CD4-positive, alpha-beta T cell treated with Interleukin-17A for 4 hours (primary cell): ENCODE data around the gene MPLKIP.
"Not testable (repeated sequence)": the region's sequence is repeated elsewhere in the genome, so short reads cannot be mapped to it uniquely, and the experiment has no call there.

ENCODE experiments used
- DNase-seq: peaks from one replicate; pipeline ENCODE4 v3.0.0-alpha.2; 2020; ENCODE audit warnings: mixed read lengths

MPLKIP gene

GRCh38 chr7:40122940-40123254, 11.5 kb downstream of the MPLKIP start:
- DNase-seq: no peak

GRCh38 chr7:40122100-40122939, 12.1 kb downstream of the MPLKIP start:
- not testable (repeated sequence) for DNase-seq

- no peak for DNase-seq
Observed at GRCh38 chr7:40120020-40120419, 14.4 kb downstream of the MPLKIP start.

GRCh38 chr7:40118201-40118600, 16.2 kb downstream of the MPLKIP start:
- DNase-seq: not testable (repeated sequence)

- not testable (repeated sequence) for DNase-seq
Observed at GRCh38 chr7:40117199-40117598, 17.2 kb downstream of the MPLKIP start.

GRCh38 chr7:40115936-40116335, 18.5 kb downstream of the MPLKIP start:
- no peak for DNase-seq

GRCh38 chr7:40105879-40106473, 28.4 kb downstream of the MPLKIP start:
- no peak for DNase-seq

- DNase-seq: no peak
Observed at GRCh38 chr7:40102897-40103296, 31.5 kb downstream of the MPLKIP start.

- no peak for DNase-seq
Observed at GRCh38 chr7:40101201-40101600, 33.2 kb downstream of the MPLKIP start.

GRCh38 chr7:40099837-40100236, 34.6 kb downstream of the MPLKIP start:
- DNase-seq: no peak

- DNase-seq: no peak
Observed at GRCh38 chr7:40098810-40099209, 35.6 kb downstream of the MPLKIP start.

GRCh38 chr7:40097728-40098127, 36.7 kb downstream of the MPLKIP start:
- DNase-seq: no peak

GRCh38 chr7:40095695-40096327, 38.6 kb downstream of the MPLKIP start:
- DNase-seq: no peak

- DNase-seq: no peak
Observed at GRCh38 chr7:40095230-40095629, 39.2 kb downstream of the MPLKIP start.

GRCh38 chr7:40093631-40094350, 40.6 kb downstream of the MPLKIP start:
- no peak for DNase-seq

GRCh38 chr7:40092182-40092581, 42.2 kb downstream of the MPLKIP start:
- DNase-seq: no peak

GRCh38 chr7:40077849-40078248, 56.6 kb downstream of the MPLKIP start:
- no peak for DNase-seq
